ENCODE data around the gene HDDC2.

Gene HDDC2

GRCh38 chr6:125230674-125231073, 71.1 kb downstream of the HDDC2 start:
- H3K4me1 ChIP-seq (ENCODE audit: control insufficient read depth, low read depth, low read length) = no peaks in the 10 kb centered on the region
- no peaks in the 10 kb centered on the region for H3K36me3 ChIP-seq (ENCODE audit: control insufficient read depth, low read depth, low read length)
- no peaks in the 10 kb centered on the region for H3K27me3 ChIP-seq (ENCODE audit: control insufficient read depth, insufficient read depth, low read length)
- no peak overlapping the region for H3K4me3 ChIP-seq (ENCODE audit: low read length)
- H3K9me3 ChIP-seq (ENCODE audit: control insufficient read depth, low read depth, low read length) = no peaks in the 10 kb centered on the region
- H3K27ac ChIP-seq (ENCODE audit: low read length) = no peak overlapping the region
- H3K9ac ChIP-seq (ENCODE audit: low read length) = no peak overlapping the region

DNA sequence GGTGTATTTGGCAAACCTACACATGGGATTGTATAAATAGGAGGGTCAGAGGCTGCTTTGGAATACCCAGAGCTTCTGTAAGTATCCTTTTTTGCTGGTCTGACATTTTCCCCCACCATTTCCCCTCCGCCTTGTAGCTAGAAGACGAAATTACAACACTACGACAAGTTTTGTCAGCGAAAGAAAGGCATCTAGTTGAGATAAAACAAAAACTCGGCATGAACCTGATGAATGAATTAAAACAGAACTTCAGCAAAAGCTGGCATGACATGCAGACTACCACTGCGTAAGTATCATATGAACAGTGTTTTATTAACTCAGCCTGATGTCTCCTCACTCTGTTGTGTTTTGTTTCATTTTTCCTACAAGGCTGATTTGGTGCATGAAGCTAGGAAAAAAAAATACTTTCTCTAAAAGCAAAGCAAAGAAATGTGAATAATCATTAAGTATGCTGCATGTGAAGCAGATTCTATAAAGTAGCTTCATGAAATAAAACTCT, 72.7 kb downstream of the HDDC2 start:
- Histone ChIP-seq H3K36me3 (ENCODE audit: control insufficient read depth, low read depth, low read length) (no peaks in the 10 kb centered on the region), H3K9me3 (ENCODE audit: control insufficient read depth, low read depth, low read length) (no peaks in the 10 kb centered on the region), H3K4me3 (ENCODE audit: low read length) (no peak overlapping the region), H3K4me1 (ENCODE audit: control insufficient read depth, low read depth, low read length) (no peaks in the 10 kb centered on the region), H3K9ac (ENCODE audit: low read length) (no peak overlapping the region), H3K27ac (ENCODE audit: low read length) (no peak overlapping the region), H3K27me3 (ENCODE audit: control insufficient read depth, insufficient read depth, low read length) (no peaks in the 10 kb centered on the region)

DNA sequence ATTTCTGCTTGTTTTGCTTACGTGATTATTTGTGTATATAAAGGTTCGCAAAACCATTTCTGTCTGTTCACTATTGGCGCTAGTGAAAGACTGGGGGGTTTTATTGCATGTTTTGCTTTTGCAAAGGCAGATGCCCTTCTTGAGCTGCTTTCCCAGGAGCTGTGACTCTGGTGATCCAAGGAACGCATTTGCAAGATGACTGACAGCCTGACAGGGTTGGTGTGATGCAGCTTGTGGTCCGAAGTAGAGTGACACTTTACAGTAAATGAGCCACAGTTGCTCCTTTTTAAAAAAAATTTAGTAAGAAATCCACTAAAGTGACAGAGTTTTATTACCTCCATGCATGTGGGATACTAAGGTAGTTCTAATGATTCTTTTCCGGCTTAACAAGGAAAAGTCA, 74.5 kb downstream of the HDDC2 start:
- Histone ChIP-seq H3K9me3 (ENCODE audit: control insufficient read depth, low read depth, low read length) (no peaks in the 10 kb centered on the region), H3K4me1 (ENCODE audit: control insufficient read depth, low read depth, low read length) (no peaks in the 10 kb centered on the region), H3K27me3 (ENCODE audit: control insufficient read depth, insufficient read depth, low read length) (no peaks in the 10 kb centered on the region), H3K9ac (ENCODE audit: low read length) (no peak overlapping the region), H3K36me3 (ENCODE audit: control insufficient read depth, low read depth, low read length) (no peaks in the 10 kb centered on the region), H3K27ac (ENCODE audit: low read length) (no peak overlapping the region), H3K4me3 (ENCODE audit: low read length) (no peak overlapping the region)

Data from iPS-18a (cell line).